Lower leg skin (tissue), 4 donors: ENCODE data around the gene TMEM238. TPM values are rescaled to one million over a fixed set of nuclear protein-coding genes. Genes with fewer than 3 reads are reported as not detected.

Source experiments
- DNase-seq, 2 donors: peaks; one replicate each; pipeline ENCODE4 v3.0.0-alpha.2; 2019; ENCODE audit warnings: low spot score in 2 of 2
- H3K4me3 ChIP-seq: fragments of 200-600 bp; sonication (generic); 2 replicates; pipeline ENCODE4 v1.5.1; 2017; ENCODE audit warnings: mild to moderate bottlenecking, low read depth; ENCODE audit not compliant: poor library complexity, severe bottlenecking
- CTCF ChIP-seq, 3 donors: fragments of 450-650 bp; IDR thresholded peaks; one replicate each; pipeline ENCODE4 v1.5.1; 2016; ENCODE audit warnings: antibody characterized with exemption in 3 of 3, mild to moderate bottlenecking in 3 of 3, moderate library complexity in 2 of 3
- POLR2A ChIP-seq, 2 donors: fragments of 450-650 bp; IDR thresholded peaks; one replicate each; pipeline ENCODE4 v1.6.1; 2016 to 2017; ENCODE audit warnings: antibody characterized with exemption in 2 of 2, mild to moderate bottlenecking in 1 of 2, moderate library complexity in 1 of 2
- WGBS, 2 donors: methylation state at CpG; one replicate each; pipeline ENCODE4 v1.1.5; 2018; 5-methylcytosine and 5-hydroxymethylcytosine counted together
- intact Hi-C: fragments of 100-400 bp; cut with DNase I; formaldehyde crosslinking; loops from one replicate; pipeline ENCODE4 v1.15.0; 2023; ENCODE audit warnings: low total_unique reads
- total RNA-seq, 4 donors: library from RNA; depleted of rRNA; stranded (reverse); fragments of >200 nt; gene quantifications; one replicate each; pipeline ENCODE4 v1.1.0, GENCODE V29; 2016

Gene TMEM238
- total RNA-seq, 4 donors from 2014 or later: 32.2 to 61.6 (median 47.5) TPM

- H3K4me3 ChIP-seq: no peak overlapping the region
- 15 to 18% methylated on average over 32 to 42 of the region's 54 CpGs for WGBS, 2 donors
- intact Hi-C loops: no loop called here
- DNase-seq: no peak
- TF ChIP-seq POLR2A (IDR thresholded peaks at IDR 0.05) (no peak), CTCF (IDR thresholded peaks at IDR 0.05) (no peak)
Observed at GRCh38 chr19:55368701-55369563, 15.2 kb downstream of the TMEM238 start.

- H3K4me3 ChIP-seq: no peak overlapping the region
- DNase-seq: no peak
- intact Hi-C loops: no loop called here
- 91 to 92% methylated on average over 16 of the region's 16 CpGs for WGBS, 2 donors
- TF ChIP-seq CTCF (IDR thresholded peaks at IDR 0.05) (no peak), POLR2A (IDR thresholded peaks at IDR 0.05) (no peak)
Observed at GRCh38 chr19:55368106-55368505, 16.0 kb downstream of the TMEM238 start.

- TF ChIP-seq POLR2A (IDR thresholded peaks at IDR 0.05): no peak
- TF ChIP-seq CTCF (IDR thresholded peaks at IDR 0.05): no peak
- WGBS, 2 donors: 84 to 98% methylated on average over 3 of the region's 3 CpGs
- DNase-seq: no peak
- intact Hi-C loops: no loop called here
- H3K4me3 ChIP-seq: no peak overlapping the region
Observed at GRCh38 chr19:55366790-55367189, 17.3 kb downstream of the TMEM238 start.

GRCh38 chr19:55365964-55366363, 18.1 kb downstream of the TMEM238 start:
- intact Hi-C loops: no loop called here
- 66 to 68% methylated on average over 19 of the region's 19 CpGs for WGBS, 2 donors
- no peak overlapping the region for H3K4me3 ChIP-seq
- DNase-seq: no peak
- TF ChIP-seq POLR2A (IDR thresholded peaks at IDR 0.05) (no peak), CTCF (IDR thresholded peaks at IDR 0.05) (no peak)

GRCh38 chr19:55365245-55365644, 18.8 kb downstream of the TMEM238 start:
- intact Hi-C loops: no loop called here
- TF ChIP-seq POLR2A (IDR thresholded peaks at IDR 0.05) (no peak), CTCF (IDR thresholded peaks at IDR 0.05) (no peak)
- H3K4me3 ChIP-seq: no peak overlapping the region
- WGBS, 2 donors: 91 to 93% methylated on average over 8 of the region's 8 CpGs
- no peak for DNase-seq
